GM12878 (cell line): ENCODE data around the gene HDDC2. TPM values are rescaled to one million over a fixed set of nuclear protein-coding genes. Genes with fewer than 3 reads are reported as not detected.

Source experiments
- BRCA1 ChIP-seq: IDR thresholded peaks from 2 replicates; pipeline ENCODE4 v1.6.1; 2011; ENCODE audit warnings: low read depth, low read length, improper control_type of control experiment
- REST ChIP-seq: IDR thresholded peaks from 2 replicates; pipeline ENCODE4 v1.6.1; 2012; ENCODE audit warnings: mild to moderate bottlenecking, low read depth, low read length
- SPI1 ChIP-seq: IDR thresholded peaks from 2 replicates; pipeline ENCODE4 v1.6.1; 2011; ENCODE audit warnings: low read depth, mild to moderate bottlenecking, low read length, moderate library complexity, borderline replicate concordance; ENCODE audit not compliant: insufficient read depth
- ZBTB40 ChIP-seq: fragments of 450-650 bp; IDR thresholded peaks from 2 replicates; pipeline ENCODE4 v1.6.1; 2016; ENCODE audit warnings: mild to moderate bottlenecking, moderate library complexity, borderline replicate concordance
- polyA plus RNA-seq, 11 experiments: library from polyadenylated mRNA; depleted of rRNA in 4 of 11; unstranded in 6 of 11; stranded (reverse) in 5 of 11; fragments of >200 nt; fragmentation: Nextera tagmentation in 4 of 11; fragmentation: Illumina TruSeq in 1 of 11; extraction: Ambion mirVana in 4 of 11; extraction: Trizol in 1 of 11; gene quantifications; 1 replicate in 1 of 11; 2 replicates in 10 of 11; pipeline versions ENCODE4 v1.2.1 to v1.2.3, GENCODE V29; 2011 to 2016; ENCODE audit warnings: inconsistent platforms in 2 of 11, missing spikeins in 2 of 11, low read depth in 1 of 11
- total RNA-seq, 4 experiments: library from RNA; depleted of rRNA in 3 of 4; stranded (reverse); fragments of >200 nt in 3 of 4; fragmentation: Illumina TruSeq in 1 of 4; extraction: Trizol in 1 of 4; gene quantifications; 2 replicates each; pipeline versions ENCODE4 v1.2.1 to v1.2.3, GENCODE V29; 2013 to 2021

HDDC2 gene
- total and polyA plus RNA-seq, 10 of the 15 experiments (the other 5 are each of a cell fraction or from before 2014, with no cell fraction given) = 54.5 to 148 (median 92.7) TPM

GRCh38 chr6:125231133-125231532 is 70.6 kb downstream of the HDDC2 start (continued):
- TF ChIP-seq ZBTB40 (no peak), SPI1 (no peak), REST (no peak), BRCA1 (no peak)
